Suprapubic skin (tissue), 4 donors: ENCODE results near the gene PPAT.

Experiments used
- CTCF ChIP-seq, 2 donors: fragments of 200-600 bp in 1 of 2; fragments of 450-650 bp in 1 of 2; sonication (generic) in 1 of 2; IDR thresholded peaks; one replicate each; pipeline ENCODE4 v1.5.1; 2016 to 2019; ENCODE audit warnings: antibody characterized with exemption in 2 of 2, mild to moderate bottlenecking in 1 of 2, moderate library complexity in 1 of 2
- POLR2A ChIP-seq, 2 donors: fragments of 450-650 bp; IDR thresholded peaks; one replicate each; pipeline ENCODE4 v1.6.1; 2017; ENCODE audit warnings: antibody characterized with exemption in 2 of 2, mild to moderate bottlenecking in 2 of 2, moderate library complexity in 2 of 2
- POLR2AphosphoS5 ChIP-seq, 3 donors: sonication (generic); formaldehyde crosslinking; IDR thresholded peaks; one replicate each; pipeline ENCODE4 v1.6.1; 2017; ENCODE audit warnings: antibody characterized with exemption in 3 of 3

GRCh38 chr4:56400560-56400959 lies 34.9 kb downstream of the PPAT start:
- TF ChIP-seq CTCF (IDR thresholded peaks at IDR 0.05) (no peak), POLR2A (IDR thresholded peaks at IDR 0.05) (no peak), POLR2AphosphoS5 (IDR thresholded peaks at IDR 0.05) (no peak)
